ENCODE data around the gene TCF19.

- TF ChIP-seq ZNF146 (tag by site-specific recombination; IDR thresholded peaks at IDR 0.05) (no peak), ZNF121 (tag by site-specific recombination; IDR thresholded peaks at IDR 0.05) (no peak), ZNF624 (tag by site-specific recombination; IDR thresholded peaks at IDR 0.05) (no peak), ZNF488 (tag by site-specific recombination; IDR thresholded peaks at IDR 0.05) (no peak), ZNF24 (tag by site-specific recombination; IDR thresholded peaks at IDR 0.05) (no peak), ZNF274 (IDR thresholded peaks at IDR 0.05; ENCODE audit: low read length) (no peak), ZNF274 (tag by site-specific recombination; IDR thresholded peaks at IDR 0.05; ENCODE audit: borderline replicate concordance) (no peak), ZNF548 (tag by site-specific recombination; IDR thresholded peaks at IDR 0.05) (no peak), ZNF776 (tag by site-specific recombination; IDR thresholded peaks at IDR 0.05; ENCODE audit: borderline replicate concordance) (no peak), HOXA7 (CRISPR knock-in tag; IDR thresholded peaks at IDR 0.05; ENCODE audit: borderline replicate concordance) (no peak)
Measured at GRCh38 chr6:31210123-31210522, 51.7 kb downstream of the TCF19 start.
